Tibial nerve (tissue), 4 donors: ENCODE measurements around the gene PPP2R3A. TPM values are rescaled to one million over a fixed set of nuclear protein-coding genes. Genes with fewer than 3 reads are reported as not detected.

ENCODE experiments used
- DNase-seq, 2 donors: peaks; one replicate each; pipeline ENCODE4 v3.0.0-alpha.2; 2019; ENCODE audit warnings: low spot score in 2 of 2
- H3K27ac ChIP-seq, 4 donors: fragments of 200-600 bp; sonication (generic) in 3 of 4; one replicate each; pipeline ENCODE4 v1.5.1; 2017 to 2019; ENCODE audit warnings: mild to moderate bottlenecking in 1 of 4
- H3K27me3 ChIP-seq, 2 donors: fragments of 200-600 bp; sonication (generic) in 1 of 2; one replicate each; pipeline versions ENCODE4 v1.5.1 to v1.6.0; 2017 to 2019
- H3K36me3 ChIP-seq, 3 donors: fragments of 200-600 bp; sonication (generic); one replicate each; pipeline ENCODE4 v1.5.1; 2018 to 2019
- H3K4me1 ChIP-seq, 4 donors: fragments of 200-600 bp; sonication (generic) in 3 of 4; one replicate each; pipeline ENCODE4 v1.5.1; 2017 to 2019
- H3K4me3 ChIP-seq, 4 donors: fragments of 200-600 bp; sonication (generic) in 3 of 4; one replicate each; pipeline ENCODE4 v1.5.1; 2017 to 2019; ENCODE audit warnings: mild to moderate bottlenecking in 1 of 4, moderate library complexity in 1 of 4
- H3K9me3 ChIP-seq, 4 donors: fragments of 200-600 bp; sonication (generic) in 3 of 4; one replicate each; pipeline ENCODE4 v1.5.1; 2017 to 2019
- CTCF ChIP-seq, 5 experiments: fragments of 200-600 bp in 3 of 5; fragments of 450-650 bp in 2 of 5; sonication (generic) in 3 of 5; IDR thresholded peaks; one replicate each; pipeline ENCODE4 v1.5.1; 2016 to 2019; ENCODE audit warnings: antibody characterized with exemption in 5 of 5, mild to moderate bottlenecking in 3 of 5, moderate library complexity in 2 of 5
- EP300 ChIP-seq, 2 donors: sonication (generic); formaldehyde crosslinking; IDR thresholded peaks; one replicate each; pipeline ENCODE4 v1.6.1; 2017; ENCODE audit warnings: antibody characterized with exemption in 2 of 2, mild to moderate bottlenecking in 1 of 2
- POLR2A ChIP-seq, 2 donors: fragments of 450-650 bp; IDR thresholded peaks; one replicate each; pipeline ENCODE4 v1.6.1; 2017; ENCODE audit warnings: antibody characterized with exemption in 2 of 2, mild to moderate bottlenecking in 2 of 2, moderate library complexity in 2 of 2
- WGBS, 2 donors: methylation state at CpG; one replicate each; pipeline ENCODE4 v1.1.5; 2018; 5-methylcytosine and 5-hydroxymethylcytosine counted together
- total RNA-seq, 4 donors: library from RNA; depleted of rRNA; stranded (reverse); fragments of >200 nt; gene quantifications; one replicate each; pipeline ENCODE4 v1.1.0, GENCODE V29; 2016

The PPP2R3A gene
- total RNA-seq, 4 donors from 2014 or later = 12.3 to 18.2 (median 13.4) TPM

GRCh38 chr3:136022529-136023263, 57.2 kb downstream of the PPP2R3A start:
- H3K27me3 ChIP-seq = no peaks in the 10 kb centered on the region
- TF ChIP-seq POLR2A (IDR thresholded peaks at IDR 0.05) = no peak
- TF ChIP-seq EP300 (IDR thresholded peaks at IDR 0.05) = no peak
- TF ChIP-seq CTCF (IDR thresholded peaks at IDR 0.05) = no peak
- peaks cover 0 to 11% (median 1%) of the 10 kb centered on the region in 4 donors for H3K4me1 ChIP-seq
- peaks cover 0 to 5% (median 0%) of the 10 kb centered on the region in 3 donors for H3K36me3 ChIP-seq
- DNase-seq = no peak
- no peak overlapping the region for H3K4me3 ChIP-seq
- no peaks in the 10 kb centered on the region for H3K9me3 ChIP-seq
- H3K27ac ChIP-seq = no peak overlapping the region
- 87 to 91% methylated on average over 6 of the region's 6 CpGs for WGBS, 2 donors

GRCh38 chr3:136023264-136023978, 57.9 kb downstream of the PPP2R3A start:
- TF ChIP-seq EP300 (IDR thresholded peaks at IDR 0.05) = no peak
- no peak for TF ChIP-seq CTCF (IDR thresholded peaks at IDR 0.05)
- no peak for TF ChIP-seq POLR2A (IDR thresholded peaks at IDR 0.05)
- Histone ChIP-seq H3K4me3 (no peak overlapping the region), H3K36me3 (peaks cover 0 to 12% (median 2%) of the 10 kb centered on the region in 3 donors), H3K4me1 (peaks cover 0 to 7% (median 1%) of the 10 kb centered on the region in 4 donors), H3K27me3 (no peaks in the 10 kb centered on the region), H3K9me3 (no peaks in the 10 kb centered on the region), H3K27ac (no peak overlapping the region)
- DNase-seq = no peak
- WGBS, 2 donors = 95 to 97% methylated on average over 3 of the region's 3 CpGs

- no peak for DNase-seq
- Histone ChIP-seq H3K4me1 (no peaks in the 10 kb centered on the region), H3K27me3 (no peaks in the 10 kb centered on the region), H3K27ac (no peak overlapping the region), H3K4me3 (no peak overlapping the region), H3K36me3 (peaks cover 0 to 32% (median 0%) of the 10 kb centered on the region in 3 donors), H3K9me3 (peaks cover 0 to 13% (median 3%) of the 10 kb centered on the region in 4 donors)
- WGBS, 2 donors = 89 to 100% methylated on average over 3 of the region's 3 CpGs
- TF ChIP-seq POLR2A (IDR thresholded peaks at IDR 0.05) (no peak), EP300 (IDR thresholded peaks at IDR 0.05) (no peak), CTCF (IDR thresholded peaks at IDR 0.05) (no peak)
These were observed 70.8 kb downstream of the PPP2R3A start for GRCh38 chr3:136036306-136036705.

DNA sequence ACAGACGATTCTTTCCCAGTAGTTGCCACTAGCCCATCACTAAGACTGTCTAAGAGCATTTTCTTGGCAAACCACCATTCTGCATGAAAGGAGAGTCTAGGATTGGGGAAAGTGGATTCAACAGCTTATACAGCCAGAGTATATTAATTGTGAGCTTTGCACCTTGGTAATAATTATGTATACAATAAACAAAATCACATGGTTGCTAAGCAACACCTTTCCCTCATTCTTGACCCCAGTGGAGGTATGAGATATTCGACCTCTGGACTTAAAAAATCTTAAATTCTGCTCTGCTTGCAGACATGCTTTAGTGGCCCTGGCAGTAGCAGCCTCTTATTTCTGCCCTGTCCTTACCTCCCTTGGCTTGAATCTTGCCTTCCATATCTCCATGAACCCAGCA, 73.1 kb downstream of the PPP2R3A start:
- Histone ChIP-seq H3K4me1 (no peaks in the 10 kb centered on the region), H3K27me3 (no peaks in the 10 kb centered on the region), H3K36me3 (peaks cover 0 to 23% (median 0%) of the 10 kb centered on the region in 3 donors), H3K27ac (no peak overlapping the region), H3K9me3 (peaks cover 0 to 6% (median 0%) of the 10 kb centered on the region in 4 donors), H3K4me3 (no peak overlapping the region)
- WGBS, 2 donors = 79 to 91% methylated on average over 2 of the region's 2 CpGs
- TF ChIP-seq EP300 (IDR thresholded peaks at IDR 0.05) (no peak), CTCF (IDR thresholded peaks at IDR 0.05) (no peak), POLR2A (IDR thresholded peaks at IDR 0.05) (no peak)
- no peak for DNase-seq
